Measurements from ENCODE around the gene PCSK6. TPM values are rescaled to one million over a fixed set of nuclear protein-coding genes. Genes with fewer than 3 reads are reported as not detected.

The PCSK6 gene
- total and polyA plus RNA-seq, 2 of the 8 experiments (the other 6 are each of a cell fraction or from before 2014, with no cell fraction given): 1.9 to 4.0 TPM

- H3K23me2 ChIP-seq (ENCODE audit: low read depth, low read length): no peaks in the 10 kb centered on the region
- H2BK120ac ChIP-seq (replicated peaks; ENCODE audit: low read depth, low read length): no peak overlapping the region
- no peak overlapping the region for H2BK20ac ChIP-seq (ENCODE audit: low read length)
- ChIA-PET CTCF (ENCODE audit: partially characterized antibody) (interaction anchor here (0.6 to 1.5 kb wide), 5 partner anchors 12 to 219 kb away, joined by 3 to 5 read pairs (median 3); no protein-coding TSS in a partner anchor), POLR2A (ENCODE audit: partially characterized antibody) (no interaction called here)
- DNase-seq (ENCODE audit: low read depth in 1 of 2, low spot score in 2 of 2): peak in 1 of 2 experiments; percentile 14
- no peak overlapping the region for H3K18ac ChIP-seq (ENCODE audit: extremely low read depth, low read length)
- H4K91ac ChIP-seq (replicated peaks; ENCODE audit: insufficient read length, low read length): no peak overlapping the region
- H3K56ac ChIP-seq (replicated peaks; ENCODE audit: insufficient read length, low read depth, low read length): no peak overlapping the region
- H4K5ac ChIP-seq (ENCODE audit: insufficient read length, low read depth, low read length): no peak overlapping the region
- H3K36me3 ChIP-seq (ENCODE audit: control insufficient read depth in 2 of 4, insufficient read depth in 4 of 4, low read length in 3 of 4): no peaks in the 10 kb centered on the region
- H2AK5ac ChIP-seq (ENCODE audit: low read depth, low read length): no peak overlapping the region
- FAIRE-seq: no peak
- H3K79me1 ChIP-seq (ENCODE audit: low read depth, low read length): no peaks in the 10 kb centered on the region
- H3K9me3 ChIP-seq (ENCODE audit: insufficient read depth in 2 of 2, low read depth in 1 of 2, low read length in 1 of 2): no peaks in the 10 kb centered on the region
- no peak overlapping the region for H3K4ac ChIP-seq (replicated peaks; ENCODE audit: insufficient read length, low read depth, low read length)
- no peak overlapping the region for H3K9ac ChIP-seq (replicated peaks in 1 of 4; ENCODE audit: extremely low read depth in 1 of 4, low read depth in 3 of 4, low read length in 3 of 4)
- H3K27me3 ChIP-seq (replicated peaks in 1 of 4; ENCODE audit: control insufficient read depth in 3 of 4, extremely low read depth in 1 of 4, insufficient read depth in 3 of 4, low read length in 3 of 4): no peaks in the 10 kb centered on the region
- no peak overlapping the region for H3K4me2 ChIP-seq (ENCODE audit: insufficient read depth in 1 of 2, low read depth in 2 of 2, low read length in 2 of 2)
- H3K23ac ChIP-seq (ENCODE audit: insufficient read length): no peak overlapping the region
- no peak overlapping the region for H3K14ac ChIP-seq (ENCODE audit: insufficient read length)
- no peak overlapping the region for H3K27ac ChIP-seq (ENCODE audit: low read depth, low read length)
- H4K8ac ChIP-seq (ENCODE audit: extremely low read depth, insufficient read depth, low read length): no peak overlapping the region
- H2BK12ac ChIP-seq (ENCODE audit: low read depth, low read length): no peak overlapping the region
- no peak overlapping the region for H2AFZ ChIP-seq (ENCODE audit: low read length)
- no peaks in the 10 kb centered on the region for H3K79me2 ChIP-seq (ENCODE audit: control insufficient read depth in 1 of 2, insufficient read depth in 2 of 2, low read length in 2 of 2)
- H2BK5ac ChIP-seq (ENCODE audit: low read depth, low read length): no peak overlapping the region
- 85% methylated on average over 5 of the region's 5 CpGs; no CpG with 5 or more reads in 1 of the 2 experiments for WGBS, 2 experiments (ENCODE audit: extremely low coverage in 1 of 2, insufficient coverage in 1 of 2, insufficient read length in 1 of 2, insufficient replicate concordance in 2 of 2, low coverage in 1 of 2, low lambda C conversion rate in 2 of 2, missing lambda C conversion rate in 1 of 2)
- H2BK15ac ChIP-seq (ENCODE audit: low read length): no peak overlapping the region
- no peak overlapping the region for H3K4me3 ChIP-seq (ENCODE audit: extremely low read depth in 1 of 4, insufficient read depth in 2 of 4, low read depth in 3 of 4, low read length in 4 of 4)
- no peaks in the 10 kb centered on the region for H4K20me1 ChIP-seq (replicated peaks in 1 of 2; ENCODE audit: control insufficient read depth in 1 of 2, insufficient read depth in 2 of 2, low read length in 2 of 2)
- H3K4me1 ChIP-seq (replicated peaks in 1 of 4; ENCODE audit: control insufficient read depth in 3 of 4, insufficient read depth in 4 of 4, low read length in 3 of 4): no peaks in the 10 kb centered on the region
- no peak for TF ChIP-seq ATF3 (IDR thresholded peaks at IDR 0.05; ENCODE audit: insufficient read depth, low read depth, low read length)
- TF ChIP-seq SP4 (IDR thresholded peaks at IDR 0.05; ENCODE audit: low read length): no peak
- no peak for TF ChIP-seq RXRA (IDR thresholded peaks at IDR 0.05; ENCODE audit: insufficient read depth, low read depth, low read length)
- no peak for TF ChIP-seq KDM1A (IDR thresholded peaks at IDR 0.05; ENCODE audit: borderline replicate concordance, low read length)
- no peak for TF ChIP-seq JUND (IDR thresholded peaks at IDR 0.05; ENCODE audit: low read length)
- no peak for TF ChIP-seq KDM4A (IDR thresholded peaks at IDR 0.05; ENCODE audit: low read depth, low read length, severe bottlenecking)
- no peak for TF ChIP-seq EP300 (IDR thresholded peaks at IDR 0.05; ENCODE audit: borderline replicate concordance in 1 of 2, low read depth in 2 of 2, low read length in 2 of 2)
- TF ChIP-seq TAF7 (optimal IDR thresholded peaks at IDR 0.05; ENCODE audit: borderline replicate concordance, low read depth, low read length): no peak
- TF ChIP-seq SRF (IDR thresholded peaks at IDR 0.05; ENCODE audit: low read depth, low read length): no peak
- no peak for TF ChIP-seq TAF1 (IDR thresholded peaks at IDR 0.05; ENCODE audit: low read depth, low read length)
- TF ChIP-seq SP1 (IDR thresholded peaks at IDR 0.05; ENCODE audit: low read depth, low read length): no peak
- TF ChIP-seq USF2 (IDR thresholded peaks at IDR 0.05; ENCODE audit: low read length): no peak
Observed at GRCh38 chr15:101538996-101539395, 49.5 kb upstream of the PCSK6 start.

All from H1 (cell line).